GM12878 (cell line): ENCODE measurements around the gene DCLRE1B. TPM values are rescaled to one million over a fixed set of nuclear protein-coding genes. Genes with fewer than 3 reads are reported as not detected.

Experiments
- ASH2L ChIP-seq: fragments of 300-600, 200-600 bp; sonication (generic); IDR thresholded peaks from 2 replicates; pipeline ENCODE4 v1.6.1; 2017; ENCODE audit warnings: low read depth, mild to moderate bottlenecking, borderline replicate concordance
- ATF2 ChIP-seq: IDR thresholded peaks from 2 replicates; pipeline ENCODE4 v1.6.1; 2012; ENCODE audit warnings: low read length, inconsistent platforms
- BMI1 ChIP-seq: fragments of 450-650 bp; IDR thresholded peaks from 2 replicates; pipeline ENCODE4 v1.6.1; 2016; ENCODE audit warnings: mild to moderate bottlenecking, moderate library complexity, borderline replicate concordance
- DPF2 ChIP-seq: fragments of 450-650 bp; IDR thresholded peaks from 2 replicates; pipeline ENCODE4 v1.6.1; 2017; ENCODE audit warnings: mild to moderate bottlenecking
- GATAD2B ChIP-seq: fragments of 450-650 bp; conservative IDR thresholded peaks from 2 replicates; pipeline ENCODE4 v1.6.1; 2017; ENCODE audit warnings: low read depth, mild to moderate bottlenecking, moderate library complexity
- IKZF1 ChIP-seq: fragments of 450-650 bp; conservative IDR thresholded peaks from 2 replicates; pipeline ENCODE4 v1.6.1; 2017; ENCODE audit warnings: antibody characterized with exemption, mild to moderate bottlenecking
- IRF3 ChIP-seq: fragments of 450-650 bp; IDR thresholded peaks from 2 replicates; pipeline ENCODE4 v1.6.1; 2014; ENCODE audit warnings: mild to moderate bottlenecking
- JUND ChIP-seq: IDR thresholded peaks from 2 replicates; pipeline ENCODE4 v1.6.1; 2012; ENCODE audit warnings: low read depth, mild to moderate bottlenecking, low read length, improper control_type of control experiment, moderate library complexity
- MTA2 ChIP-seq: fragments of 450-650 bp; IDR thresholded peaks from 2 replicates; pipeline ENCODE4 v1.6.1; 2016; ENCODE audit warnings: low read depth, mild to moderate bottlenecking, moderate library complexity
- MYB ChIP-seq: fragments of 150-350 bp; IDR thresholded peaks from 2 replicates; pipeline ENCODE4 v1.6.1; 2014; ENCODE audit warnings: mild to moderate bottlenecking, low read depth, low read length, borderline replicate concordance
- NFIC ChIP-seq: IDR thresholded peaks from 2 replicates; pipeline ENCODE4 v1.6.1; 2012; ENCODE audit warnings: low read depth, mild to moderate bottlenecking, inconsistent platforms, low read length, moderate library complexity
- NFYA ChIP-seq: IDR thresholded peaks from 2 replicates; pipeline ENCODE4 v1.6.1; 2011; ENCODE audit warnings: low read depth, mild to moderate bottlenecking, low read length, improper control_type of control experiment, borderline replicate concordance
- NR2C1 ChIP-seq: fragments of 450-650 bp; IDR thresholded peaks from 2 replicates; pipeline ENCODE4 v1.6.1; 2017; ENCODE audit warnings: antibody characterized with exemption, mild to moderate bottlenecking, moderate library complexity
- NR2F1 ChIP-seq: fragments of 450-650 bp; conservative IDR thresholded peaks from 2 replicates; pipeline ENCODE4 v1.6.1; 2017; ENCODE audit warnings: mild to moderate bottlenecking
- NRF1 ChIP-seq: conservative IDR thresholded peaks from 2 replicates; pipeline ENCODE4 v1.6.1; 2011; ENCODE audit warnings: mild to moderate bottlenecking, low read depth, low read length, improper control_type of control experiment
- PAX5 ChIP-seq: IDR thresholded peaks from 2 replicates; pipeline ENCODE4 v1.6.1; 2011; ENCODE audit warnings: low read depth, low read length, borderline replicate concordance
- PML ChIP-seq: IDR thresholded peaks from 2 replicates; pipeline ENCODE4 v1.6.1; 2012; ENCODE audit warnings: low read length, inconsistent platforms
- RAD21 ChIP-seq: IDR thresholded peaks from 2 replicates; pipeline ENCODE4 v1.6.1; 2011; ENCODE audit warnings: mild to moderate bottlenecking, low read depth, low read length, moderate library complexity; ENCODE audit not compliant: insufficient read depth
- SMAD1 ChIP-seq: fragments of 450-650 bp; IDR thresholded peaks from 2 replicates; pipeline ENCODE4 v1.6.1; 2018; ENCODE audit warnings: mild to moderate bottlenecking, low read depth; ENCODE audit not compliant: partially characterized antibody
- SMARCA5 ChIP-seq: fragments of 450-650 bp; IDR thresholded peaks from 2 replicates; pipeline ENCODE4 v1.6.1; 2017; ENCODE audit warnings: mild to moderate bottlenecking
- TCF3 ChIP-seq: IDR thresholded peaks from 2 replicates; pipeline ENCODE4 v1.6.1; 2012; ENCODE audit warnings: low read depth, mild to moderate bottlenecking, low read length, borderline replicate concordance; ENCODE audit not compliant: insufficient read depth
- USF2 ChIP-seq: IDR thresholded peaks from 2 replicates; pipeline ENCODE4 v1.6.1; 2011; ENCODE audit warnings: low read depth, low read length, improper control_type of control experiment, borderline replicate concordance
- YY1 ChIP-seq: IDR thresholded peaks from 2 replicates; pipeline ENCODE4 v1.6.1; 2011; ENCODE audit warnings: low read depth, mild to moderate bottlenecking, low read length
- ZBED1 ChIP-seq: IDR thresholded peaks from 2 replicates; pipeline ENCODE4 v1.6.1; 2016; ENCODE audit warnings: borderline replicate concordance
- ZNF24 ChIP-seq: fragments of 450-650 bp; IDR thresholded peaks from 2 replicates; pipeline ENCODE4 v1.6.1; 2017; ENCODE audit warnings: antibody characterized with exemption, mild to moderate bottlenecking
- ZNF687 ChIP-seq: fragments of 450-650 bp; IDR thresholded peaks from 2 replicates; pipeline ENCODE4 v1.6.1; 2017; ENCODE audit warnings: mild to moderate bottlenecking, moderate library complexity
- polyA plus RNA-seq, 11 experiments: library from polyadenylated mRNA; depleted of rRNA in 4 of 11; unstranded in 6 of 11; stranded (reverse) in 5 of 11; fragments of >200 nt; fragmentation: Nextera tagmentation in 4 of 11; fragmentation: Illumina TruSeq in 1 of 11; extraction: Ambion mirVana in 4 of 11; extraction: Trizol in 1 of 11; gene quantifications; 1 replicate in 1 of 11; 2 replicates in 10 of 11; pipeline versions ENCODE4 v1.2.1 to v1.2.3, GENCODE V29; 2011 to 2016; ENCODE audit warnings: inconsistent platforms in 2 of 11, missing spikeins in 2 of 11, low read depth in 1 of 11
- total RNA-seq, 4 experiments: library from RNA; depleted of rRNA in 3 of 4; stranded (reverse); fragments of >200 nt in 3 of 4; fragmentation: Illumina TruSeq in 1 of 4; extraction: Trizol in 1 of 4; gene quantifications; 2 replicates each; pipeline versions ENCODE4 v1.2.1 to v1.2.3, GENCODE V29; 2013 to 2021

Gene DCLRE1B
- total and polyA plus RNA-seq, 10 of the 15 experiments (the other 5 are each of a cell fraction or from before 2014, with no cell fraction given), result 5.4 to 18.3 (median 13.4) TPM

GRCh38 chr1:113871597-113872113, 33.5 kb upstream of the DCLRE1B start, which contains the start of gene PTPN22 (continued):
- TF ChIP-seq NFIC, result peak; percentile 81; the same call in 1 of the 2 replicates
- peak; percentile 68; the same call in 1 of the 2 replicates for TF ChIP-seq JUND
- peak; percentile 91 for TF ChIP-seq ZNF687
- TF ChIP-seq NR2C1, result no peak
- TF ChIP-seq ASH2L, result no peak
- TF ChIP-seq GATAD2B, result peak; percentile 30; the same call in 1 of the 2 replicates
- TF ChIP-seq PAX5, result peak; percentile 82; the same call in 1 of the 2 replicates
- no peak for TF ChIP-seq BMI1
- peak; percentile 82 for TF ChIP-seq MTA2
- TF ChIP-seq ZBED1, result peak; percentile 87
- TF ChIP-seq MYB, result no peak
- peak; percentile 96 for TF ChIP-seq ATF2
- TF ChIP-seq NR2F1, result 0 out of 2 replicates have a peak, but pooled peaks have one; percentile 19
- peak; percentile 65 for TF ChIP-seq SMAD1
- TF ChIP-seq ZNF24, result peak; percentile 55; the same call in 1 of the 2 replicates
- TF ChIP-seq NFYA, result no peak
- peak; percentile 84 for TF ChIP-seq PML
- TF ChIP-seq DPF2, result peak; percentile 90
- no peak for TF ChIP-seq IRF3
- peak; percentile 54; the same call in 1 of the 2 replicates for TF ChIP-seq SMARCA5
- peak; percentile 69 for TF ChIP-seq IKZF1
- no peak for TF ChIP-seq RAD21
- no peak; the same call in 1 of the 2 replicates for TF ChIP-seq USF2
- peak; percentile 93 for TF ChIP-seq YY1
- TF ChIP-seq NRF1, result no peak
- TF ChIP-seq TCF3, result peak; percentile 23; the same call in 1 of the 2 replicates
